K562 treated with DMSO at 1 percent for 4 hours (cell line): ENCODE results near the gene STYXL2. TPM values are rescaled to one million over a fixed set of nuclear protein-coding genes. Genes with fewer than 3 reads are reported as not detected.

Source experiments
- total RNA-seq: library from RNA; unstranded; fragments of 300-600 nt; gene quantifications from 2 replicates; pipeline ENCODE4 v1.2.3, GENCODE V29; 2022; ENCODE audit not compliant: insufficient read depth

STYXL2 gene
- not detected in 2 replicates for total RNA-seq

GRCh38 chr1:167093846-167094516 is at the start of gene STYXL2:
Gene STYXL2 (plus strand): TSS chr1:167094075. CDS start chr1:167094850, 775 bp downstream.

GRCh38 chr1:167090314-167090942 is 3.4 kb upstream of the STYXL2 start, which contains the start of gene GPA33:
Gene GPA33 (minus strand): TSS chr1:167090377. CDS start chr1:167090287, 90 bp downstream.

Other genes starting within 250 kb of the STYXL2 start
- gene TADA1, start 217.8 kb upstream of the STYXL2 start, total RNA-seq: 6.6 and 11.0 TPM in 2 replicates
- gene ILDR2, start 118.5 kb upstream of the STYXL2 start, total RNA-seq: not detected in 2 replicates
- 1.1 TPM in 1 of 2 replicates, not detected in the other for gene MAEL, start 104.8 kb upstream of the STYXL2 start, total RNA-seq
- gene GPA33, start 3.7 kb upstream of the STYXL2 start, total RNA-seq: not detected in 2 replicates
- gene POU2F1, start 126.8 kb downstream of the STYXL2 start, total RNA-seq: 2.7 and 7.1 TPM in 2 replicates